ENCODE measurements around the gene ESYT2.

Gene ESYT2

GRCh38 chr7:158827411-158828132 is 1.7 kb downstream of the ESYT2 start:
- no peak for DNase-seq (ENCODE audit: low read depth)

DNA sequence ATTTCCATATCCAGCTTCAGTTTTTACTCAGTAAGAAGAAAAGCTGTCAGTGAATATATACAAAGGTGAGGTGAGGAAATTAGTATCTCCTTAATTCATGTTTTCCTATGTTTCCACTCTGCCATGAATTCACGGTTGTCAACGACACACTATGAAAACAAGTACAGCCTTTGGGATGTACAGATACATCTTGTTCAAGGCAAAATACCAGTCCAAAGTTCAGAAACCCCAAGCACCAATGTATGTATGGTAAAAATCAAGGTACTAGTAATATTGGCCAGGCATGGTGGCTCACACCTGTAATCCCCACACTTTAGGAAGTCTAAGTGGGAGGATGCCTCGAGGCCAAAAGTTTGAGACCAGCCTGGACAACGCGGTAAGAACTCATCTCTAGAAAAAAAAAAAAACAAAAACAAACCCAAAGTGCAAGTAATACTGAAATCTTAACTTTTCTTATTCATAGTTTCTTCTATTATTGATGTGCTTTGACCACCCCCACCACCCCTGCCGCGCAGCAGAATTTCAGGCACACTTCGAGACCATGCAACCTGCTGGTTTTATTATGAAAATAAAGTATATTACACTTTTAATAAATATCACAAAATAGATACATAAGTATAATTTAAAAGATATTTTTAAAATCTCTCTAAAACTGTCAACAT is 3.5 kb downstream of the ESYT2 start:
- DNase-seq (ENCODE audit: low read depth), result no peak

DNA sequence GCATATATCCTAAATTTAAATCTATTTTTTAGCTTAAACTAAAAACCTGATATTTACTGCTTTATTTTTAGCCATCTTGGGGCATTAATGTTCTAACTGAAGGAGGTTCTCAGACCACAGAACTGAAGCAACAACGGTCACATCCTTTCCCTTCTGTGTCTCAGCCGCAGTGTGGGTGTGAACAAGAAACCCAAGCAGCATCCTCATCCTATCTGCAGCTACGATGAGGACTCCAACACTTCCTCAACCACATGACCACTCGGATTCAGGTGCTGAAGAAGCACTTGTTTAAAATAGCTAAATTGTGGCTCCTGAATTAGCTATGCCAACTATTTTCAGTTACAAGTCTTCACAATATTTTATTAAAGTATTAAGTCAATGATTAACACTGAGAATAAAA is 5.3 kb downstream of the ESYT2 start:
- DNase-seq (ENCODE audit: low read depth), result peak; percentile 50

GRCh38 chr7:158821171-158822031 is 7.9 kb downstream of the ESYT2 start:
- DNase-seq (ENCODE audit: low read depth), result no peak

DNA sequence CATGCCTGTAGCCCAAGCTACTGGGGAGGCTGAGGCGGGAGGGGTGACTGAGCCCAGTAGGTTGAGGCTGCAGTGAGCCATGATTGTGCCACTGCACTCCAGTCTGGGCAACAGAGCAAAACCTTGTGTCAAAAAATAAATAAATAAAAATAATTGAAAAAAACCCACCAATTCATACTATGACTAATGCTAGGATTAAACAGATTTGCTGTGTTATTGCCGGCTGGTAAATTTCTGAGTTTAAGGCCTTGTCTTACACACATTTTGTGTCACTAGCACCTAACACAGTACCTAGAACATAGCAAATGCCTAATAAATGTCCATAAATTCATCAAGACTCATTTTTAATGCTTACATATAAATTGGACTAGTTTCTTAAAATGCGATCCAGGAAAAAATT is 8.7 kb downstream of the ESYT2 start:
- DNase-seq (ENCODE audit: low read depth), result no peak

- DNase-seq (ENCODE audit: low read depth), result no peak
Observed at GRCh38 chr7:158819571-158820203, 9.6 kb downstream of the ESYT2 start.

DNA sequence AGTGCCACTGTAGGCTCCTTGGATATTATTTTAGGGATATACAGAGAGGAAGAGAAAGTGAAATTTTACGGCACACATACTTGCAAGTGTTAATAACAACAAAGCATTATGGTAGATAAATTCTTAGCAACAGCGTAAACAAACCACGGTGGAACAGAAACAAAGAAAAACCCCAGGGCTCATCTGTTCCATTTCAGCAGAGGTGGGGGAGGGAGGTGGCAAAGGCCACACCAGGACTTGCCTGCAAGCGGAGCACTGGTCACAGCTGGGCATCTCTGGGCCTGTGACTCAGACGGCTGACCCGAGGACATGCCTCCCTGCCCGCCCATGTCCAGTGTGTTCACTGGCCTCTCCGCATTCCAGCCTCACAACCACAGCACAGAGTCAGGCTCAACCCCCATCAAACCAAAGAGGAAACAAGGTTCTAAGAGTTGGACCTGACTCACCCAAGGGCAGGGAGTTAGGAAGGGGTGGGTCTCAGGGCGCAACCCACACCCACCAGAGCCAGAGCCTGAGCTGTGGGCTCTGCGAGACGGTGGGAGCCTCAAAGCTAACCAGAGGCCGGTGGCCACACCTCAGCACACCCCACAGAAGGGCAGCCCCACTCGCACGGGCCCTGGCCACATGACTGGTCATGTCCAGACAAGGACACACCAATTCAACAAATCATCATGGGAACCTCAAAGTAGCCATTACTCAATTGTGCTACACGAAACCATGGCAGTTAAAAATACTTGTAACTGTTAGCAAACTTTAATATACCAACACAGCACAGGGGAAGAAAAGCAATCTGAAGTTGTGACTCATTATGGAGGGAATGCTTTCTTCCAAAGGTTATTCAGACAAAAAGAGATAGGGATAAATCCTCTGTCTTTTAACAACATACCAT is 10.7 kb downstream of the ESYT2 start:
- DNase-seq (ENCODE audit: low read depth), result peak; percentile 69

DNA sequence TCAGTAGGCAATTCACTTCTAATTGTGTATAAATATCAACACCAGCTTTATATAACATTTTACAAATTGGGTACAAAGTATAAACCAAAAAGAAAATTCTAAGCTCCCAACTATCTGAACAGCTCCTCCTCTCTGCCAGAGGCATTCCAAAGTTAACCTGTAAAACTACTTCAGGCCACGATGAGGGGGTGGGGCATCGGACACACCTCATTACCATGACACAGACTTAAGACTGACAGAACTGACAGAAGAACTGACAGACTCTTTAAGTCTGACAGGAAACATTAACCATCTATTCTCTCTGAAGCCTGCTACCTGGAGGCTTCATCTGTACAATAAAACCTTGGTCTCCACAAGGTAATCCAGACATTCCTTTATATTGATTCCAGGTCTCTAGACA is 12.3 kb downstream of the ESYT2 start:
- DNase-seq (ENCODE audit: low read depth), result no peak

DNA sequence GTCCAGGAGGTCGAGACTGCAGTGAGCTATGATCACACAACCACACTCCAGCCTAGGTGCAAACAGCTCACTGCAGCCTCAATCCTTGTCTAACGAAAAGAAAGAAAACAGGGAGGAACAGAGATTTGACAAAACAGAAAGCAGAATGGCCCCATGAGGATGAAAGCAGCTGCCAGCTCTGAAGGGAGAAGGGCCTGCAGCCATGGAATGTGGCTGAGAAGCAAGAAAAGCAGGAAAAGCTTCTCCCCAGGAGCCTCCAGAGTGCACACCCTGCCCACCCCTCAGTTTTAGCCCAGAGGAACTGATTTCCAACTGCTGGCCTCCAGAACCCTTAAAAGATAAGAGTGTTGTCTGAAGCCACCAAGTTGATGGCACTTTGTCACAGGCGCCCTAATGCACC is 13.0 kb downstream of the ESYT2 start:
- DNase-seq (ENCODE audit: low read depth), result no peak

DNA sequence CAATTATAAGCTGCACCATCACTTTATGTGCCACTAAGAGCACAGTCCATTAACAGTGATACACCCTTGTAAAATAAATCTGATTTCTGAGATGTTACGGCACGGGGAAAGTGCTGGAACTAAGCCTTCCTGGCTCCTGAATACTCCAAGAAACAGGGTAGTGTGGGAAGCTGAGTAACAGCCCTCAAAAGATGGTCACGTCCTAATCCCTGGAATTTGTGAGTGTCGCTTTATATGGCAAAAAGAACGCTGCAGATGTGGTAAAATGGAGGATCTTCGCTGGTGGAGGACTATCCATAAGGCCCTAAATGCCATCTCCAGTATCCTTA is 13.5 kb downstream of the ESYT2 start:
- no peak for DNase-seq (ENCODE audit: low read depth)

DNA sequence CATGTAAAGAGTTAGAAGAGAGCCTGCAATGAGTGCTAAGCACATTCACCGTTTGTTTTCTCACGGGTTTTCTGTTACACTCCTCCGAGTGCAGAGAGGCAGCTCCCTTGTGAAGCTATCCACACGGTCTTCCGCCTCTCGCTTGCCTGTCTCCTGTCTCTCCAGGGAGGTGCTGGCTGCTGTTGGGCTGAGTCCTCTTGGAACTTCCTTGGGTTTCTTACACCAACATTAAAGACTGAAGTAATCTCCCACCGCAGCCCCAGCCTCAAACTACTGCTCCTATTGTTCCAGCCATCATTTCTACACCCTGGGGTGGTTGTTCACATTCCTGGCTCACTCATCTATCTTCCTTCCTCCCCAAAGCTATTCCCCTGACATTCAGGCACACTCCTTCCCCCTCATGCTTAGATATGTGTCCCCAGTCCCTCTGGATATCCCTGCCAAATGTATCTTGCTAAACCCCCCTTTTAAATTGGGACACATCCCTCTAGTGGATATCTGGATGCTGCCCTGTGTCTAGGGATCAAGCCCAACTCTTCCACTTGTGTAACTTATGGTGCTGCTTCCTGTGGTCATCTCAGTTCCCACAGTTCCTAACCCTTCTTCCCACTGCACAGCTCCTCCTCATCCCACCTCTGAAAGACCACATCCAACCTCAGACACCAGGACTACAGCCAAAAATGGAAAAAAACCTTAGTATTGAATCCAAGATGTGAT is 14.1 kb downstream of the ESYT2 start:
- no peak for DNase-seq (ENCODE audit: low read depth)

DNA sequence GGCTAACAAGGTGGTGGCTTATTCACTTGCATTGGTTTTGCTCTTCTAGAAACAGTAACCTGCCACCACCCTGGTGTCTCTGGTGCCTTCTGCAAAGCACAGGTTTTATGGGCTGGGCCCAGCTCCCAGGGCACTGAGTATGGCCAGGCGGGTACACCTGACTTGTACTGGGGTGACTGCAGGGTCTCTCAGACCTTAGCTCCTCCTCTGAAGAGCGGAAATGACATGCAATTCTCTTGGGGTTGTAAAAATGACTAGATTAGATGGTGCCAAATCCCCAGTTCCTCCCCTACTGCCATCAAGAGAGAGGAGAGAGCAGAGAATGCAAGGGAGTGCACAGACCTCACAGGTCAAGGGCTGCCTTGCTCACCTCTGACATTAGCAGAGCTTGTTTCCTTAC is 14.7 kb downstream of the ESYT2 start:
- peak; percentile 44 for DNase-seq (ENCODE audit: low read depth)

- DNase-seq (ENCODE audit: low read depth), result peak; percentile 69
Observed at GRCh38 chr7:158812684-158813083, 16.6 kb downstream of the ESYT2 start.

DNA sequence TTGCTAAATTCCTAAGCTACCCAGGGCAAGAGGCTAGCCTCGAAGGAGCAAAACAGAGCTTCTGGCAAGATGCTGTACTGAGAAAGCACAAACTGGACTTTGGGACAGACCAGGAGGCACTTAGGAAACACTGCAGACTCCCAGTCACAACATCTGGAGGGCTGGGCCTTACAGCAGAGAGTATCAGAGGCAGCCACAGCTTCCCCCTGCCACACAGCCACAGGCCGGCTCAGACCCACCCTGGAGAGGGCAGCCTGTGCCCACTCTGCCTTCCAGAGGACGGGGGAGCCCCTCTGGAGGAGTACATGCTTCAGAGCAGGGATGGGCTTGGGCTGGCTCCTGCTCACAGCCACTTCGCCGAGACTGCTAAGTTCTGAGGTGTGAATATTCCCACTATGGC is 17.4 kb downstream of the ESYT2 start:
- DNase-seq (ENCODE audit: low read depth), result no peak

- DNase-seq (ENCODE audit: low read depth), result peak; percentile 24
Observed at GRCh38 chr7:158811461-158811860, 17.8 kb downstream of the ESYT2 start.

- DNase-seq (ENCODE audit: low read depth), result no peak
Observed at GRCh38 chr7:158810846-158811245, 18.5 kb downstream of the ESYT2 start.

DNA sequence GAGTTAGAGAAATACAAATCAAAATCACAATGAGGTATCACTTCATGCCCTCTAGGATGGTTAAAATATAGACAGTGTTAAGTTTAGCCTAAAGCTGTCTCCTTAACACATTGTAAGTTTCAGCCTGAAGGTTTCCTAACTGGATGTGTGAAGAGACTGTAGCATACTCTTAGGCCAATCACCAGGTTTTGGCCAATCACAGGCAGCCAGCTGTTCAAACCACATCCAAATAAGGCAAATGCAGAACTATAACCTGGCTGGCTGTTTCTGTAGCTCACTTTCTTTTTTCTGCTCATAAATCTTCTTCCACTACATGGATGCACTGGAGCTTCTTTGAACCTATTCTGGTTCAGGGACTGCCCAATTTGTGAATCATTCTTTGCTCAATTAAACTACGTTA is 19.7 kb downstream of the ESYT2 start:
- DNase-seq (ENCODE audit: low read depth), result no peak

- DNase-seq (ENCODE audit: low read depth), result no peak
Observed at GRCh38 chr7:158808126-158808525, 21.2 kb downstream of the ESYT2 start.

GRCh38 chr7:158805937-158806336 is 23.4 kb downstream of the ESYT2 start:
- no peak for DNase-seq (ENCODE audit: low read depth)

GRCh38 chr7:158805414-158805813 is 23.9 kb downstream of the ESYT2 start:
- DNase-seq (ENCODE audit: low read depth), result no peak

- DNase-seq (ENCODE audit: low read depth), result no peak
Observed at GRCh38 chr7:158804335-158804734, 25.0 kb downstream of the ESYT2 start.

Data from T follicular helper cell (primary cell).